ENCODE measurements around the gene MGMT.

GRCh38 chr10:129491123-129491734 lies 24.2 kb downstream of the MGMT start:
- TF ChIP-seq CTCF (conservative IDR thresholded peaks at IDR 0.05 in 1 of 2, IDR thresholded peaks at IDR 0.05 in 1 of 2; ENCODE audit: extremely low read depth in 1 of 2, insufficient read depth in 1 of 2, low read depth in 1 of 2, low read length in 2 of 2) = no peak
- TF ChIP-seq EZH2 (IDR thresholded peaks at IDR 0.05; ENCODE audit: borderline replicate concordance, low read length) = no peak
